ENCODE results near the gene PRKCB. TPM values are rescaled to one million over a fixed set of nuclear protein-coding genes. Genes with fewer than 3 reads are reported as not detected.

Gene PRKCB
- total and polyA plus RNA-seq, 2 of the 8 experiments (the other 6 are each of a cell fraction or from before 2014, with no cell fraction given), result 7.1 to 12.1 TPM

DNA sequence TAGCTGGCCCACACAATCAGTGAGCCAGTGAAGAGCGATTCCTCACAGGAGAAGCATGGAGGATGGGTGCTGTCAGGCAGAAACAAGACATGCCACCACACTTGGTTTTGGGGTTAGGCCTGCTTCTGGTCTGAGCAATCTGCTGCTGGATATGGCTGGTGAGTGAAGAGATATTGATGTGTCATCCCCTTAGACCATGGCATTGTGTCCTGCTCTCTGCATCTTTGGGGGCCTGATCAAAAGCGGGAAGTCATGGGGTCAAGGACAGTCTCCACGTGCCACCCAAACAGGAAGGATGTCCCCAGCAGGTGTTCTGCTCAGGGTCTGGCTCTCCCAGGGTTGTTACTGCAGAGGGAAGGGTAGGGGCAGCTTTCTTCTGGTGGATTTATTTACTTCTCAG lies 140.7 kb downstream of the PRKCB start (continued):
- TF ChIP-seq CHD7 (IDR thresholded peaks at IDR 0.05; ENCODE audit: insufficient replicate concordance, low read length) (no peak), MAFK (IDR thresholded peaks at IDR 0.05; ENCODE audit: low read depth, low read length) (no peak), SP1 (IDR thresholded peaks at IDR 0.05; ENCODE audit: low read depth, low read length) (no peak), HDAC6 (IDR thresholded peaks at IDR 0.05; ENCODE audit: low read depth, low read length) (no peak), HDAC2 (IDR thresholded peaks at IDR 0.05; ENCODE audit: borderline replicate concordance in 1 of 2, low read depth in 2 of 2, low read length in 2 of 2) (no peak), PHF8 (conservative IDR thresholded peaks at IDR 0.05; ENCODE audit: low read depth, low read length) (no peak), ZNF274 (IDR thresholded peaks at IDR 0.05; ENCODE audit: borderline replicate concordance, extremely low read depth, low read length) (no peak), JUND (IDR thresholded peaks at IDR 0.05; ENCODE audit: low read length) (no peak), TAF7 (optimal IDR thresholded peaks at IDR 0.05; ENCODE audit: borderline replicate concordance, low read depth, low read length) (no peak), YY1 (IDR thresholded peaks at IDR 0.05; ENCODE audit: low read depth, low read length) (no peak), MAX (IDR thresholded peaks at IDR 0.05) (no peak), SUZ12 (IDR thresholded peaks at IDR 0.05; ENCODE audit: low read length) (no peak)
